ENCODE measurements around the gene VSTM1. TPM values are rescaled to one million over a fixed set of nuclear protein-coding genes. Genes with fewer than 3 reads are reported as not detected.

VSTM1 gene
- total and polyA plus RNA-seq, 2 of the 4 experiments (the other 2 are of a cell fraction) = not detected

DNA sequence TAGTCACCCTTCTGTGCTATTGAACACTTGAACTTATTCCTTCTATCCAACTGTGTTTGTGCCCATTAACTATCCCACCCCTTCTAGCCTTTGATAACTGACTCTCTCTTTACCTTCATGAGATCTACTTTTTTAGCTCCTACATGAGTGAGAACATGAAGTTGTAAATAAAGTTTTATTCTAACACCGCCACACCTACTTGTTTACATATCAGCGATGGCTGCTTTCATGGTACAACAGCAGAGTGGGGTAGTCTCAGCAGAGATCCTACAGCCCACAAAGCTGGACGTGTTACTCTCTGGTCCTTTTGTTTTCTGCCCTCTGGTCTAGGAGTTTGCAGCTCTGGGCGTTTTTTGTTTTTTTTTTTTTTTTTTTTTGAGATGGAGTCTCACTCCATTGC is 23.7 kb downstream of the VSTM1 start:
- no peak overlapping the region for H3K4me3 ChIP-seq (ENCODE audit: insufficient read depth, low read depth, low read length)
- no peak overlapping the region for H3K9ac ChIP-seq (ENCODE audit: low read depth, low read length)
- no peak overlapping the region for H3K23ac ChIP-seq (ENCODE audit: low read depth, low read length)
- BruUV-seq (replicated peaks) = no TSS peak
- no peak overlapping the region for H3K14ac ChIP-seq (replicated peaks; ENCODE audit: low read depth, low read length)
- H2AFZ ChIP-seq (replicated peaks; ENCODE audit: low read length, poor library complexity) = no peak overlapping the region
- H4K8ac ChIP-seq (ENCODE audit: low read depth in 2 of 2, low read length in 2 of 2) = no peak overlapping the region
- no peak overlapping the region for H2BK15ac ChIP-seq (ENCODE audit: low read depth, low read length)
- no peak overlapping the region for H4K5ac ChIP-seq (ENCODE audit: low read depth, low read length)
- H2BK20ac ChIP-seq (ENCODE audit: low read depth, low read length) = no peak overlapping the region
- no peaks in the 10 kb centered on the region for H4K20me1 ChIP-seq (ENCODE audit: insufficient read depth, low read length)
- no peaks in the 10 kb centered on the region for H3K36me3 ChIP-seq (ENCODE audit: control insufficient read depth, insufficient read depth, low read length)
- intact Hi-C loops (cut with micrococcal nuclease) = no loop called here
- no peak overlapping the region for H2BK5ac ChIP-seq (ENCODE audit: low read depth, low read length, poor library complexity, severe bottlenecking)
- no peak overlapping the region for H2AK5ac ChIP-seq (ENCODE audit: low read depth, low read length)
- H3K9me1 ChIP-seq (ENCODE audit: insufficient read depth, low read length) = no peaks in the 10 kb centered on the region
- no peaks in the 10 kb centered on the region for H3K27me3 ChIP-seq (ENCODE audit: control insufficient read depth, insufficient read depth, low read length)
- no peak overlapping the region for H3K56ac ChIP-seq (ENCODE audit: extremely low read depth, insufficient read depth, low read length)
- no peak overlapping the region for H3K18ac ChIP-seq (ENCODE audit: low read depth, low read length)
- H2BK120ac ChIP-seq (ENCODE audit: low read depth, low read length) = no peak overlapping the region
- H3K4me2 ChIP-seq (ENCODE audit: low read depth, low read length) = no peak overlapping the region
- no peaks in the 10 kb centered on the region for H3K4me1 ChIP-seq (ENCODE audit: control insufficient read depth, insufficient read depth, low read length)
- TF ChIP-seq POLR2A (IDR thresholded peaks at IDR 0.05; ENCODE audit: low read depth, low read length) (no peak), MAZ (IDR thresholded peaks at IDR 0.05; ENCODE audit: borderline replicate concordance, low read depth, low read length) (no peak), FOS (IDR thresholded peaks at IDR 0.05; ENCODE audit: low read depth, low read length) (no peak), RCOR1 (IDR thresholded peaks at IDR 0.05; ENCODE audit: insufficient replicate concordance, low read length) (no peak), ELK1 (IDR thresholded peaks at IDR 0.05; ENCODE audit: borderline replicate concordance, low read depth, low read length) (no peak), BHLHE40 (IDR thresholded peaks at IDR 0.05; ENCODE audit: low read depth, low read length) (no peak), CEBPB (IDR thresholded peaks at IDR 0.05; ENCODE audit: low read depth, low read length) (no peak), MXI1 (IDR thresholded peaks at IDR 0.05; ENCODE audit: borderline replicate concordance, low read depth, low read length) (no peak), MAFK (IDR thresholded peaks at IDR 0.05; ENCODE audit: low read depth, low read length) (no peak), SMC3 (IDR thresholded peaks at IDR 0.05; ENCODE audit: low read depth, low read length) (no peak), RFX5 (IDR thresholded peaks at IDR 0.05; ENCODE audit: low read depth, low read length) (no peak), NFE2L2 (IDR thresholded peaks at IDR 0.05; ENCODE audit: low read depth, low read length) (no peak), CHD1 (IDR thresholded peaks at IDR 0.05; ENCODE audit: low read depth, low read length) (no peak), RAD21 (IDR thresholded peaks at IDR 0.05; ENCODE audit: low read length) (no peak)
- TF ChIP-seq, protein P1, sequence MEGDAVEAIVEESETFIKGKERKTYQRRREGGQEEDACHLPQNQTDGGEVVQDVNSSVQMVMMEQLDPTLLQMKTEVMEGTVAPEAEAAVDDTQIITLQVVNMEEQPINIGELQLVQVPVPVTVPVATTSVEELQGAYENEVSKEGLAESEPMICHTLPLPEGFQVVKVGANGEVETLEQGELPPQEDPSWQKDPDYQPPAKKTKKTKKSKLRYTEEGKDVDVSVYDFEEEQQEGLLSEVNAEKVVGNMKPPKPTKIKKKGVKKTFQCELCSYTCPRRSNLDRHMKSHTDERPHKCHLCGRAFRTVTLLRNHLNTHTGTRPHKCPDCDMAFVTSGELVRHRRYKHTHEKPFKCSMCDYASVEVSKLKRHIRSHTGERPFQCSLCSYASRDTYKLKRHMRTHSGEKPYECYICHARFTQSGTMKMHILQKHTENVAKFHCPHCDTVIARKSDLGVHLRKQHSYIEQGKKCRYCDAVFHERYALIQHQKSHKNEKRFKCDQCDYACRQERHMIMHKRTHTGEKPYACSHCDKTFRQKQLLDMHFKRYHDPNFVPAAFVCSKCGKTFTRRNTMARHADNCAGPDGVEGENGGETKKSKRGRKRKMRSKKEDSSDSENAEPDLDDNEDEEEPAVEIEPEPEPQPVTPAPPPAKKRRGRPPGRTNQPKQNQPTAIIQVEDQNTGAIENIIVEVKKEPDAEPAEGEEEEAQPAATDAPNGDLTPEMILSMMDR (conservative IDR thresholded peaks at IDR 0.05; ENCODE audit: low read depth, low read length) = no peak
- TF ChIP-seq, protein P2, sequence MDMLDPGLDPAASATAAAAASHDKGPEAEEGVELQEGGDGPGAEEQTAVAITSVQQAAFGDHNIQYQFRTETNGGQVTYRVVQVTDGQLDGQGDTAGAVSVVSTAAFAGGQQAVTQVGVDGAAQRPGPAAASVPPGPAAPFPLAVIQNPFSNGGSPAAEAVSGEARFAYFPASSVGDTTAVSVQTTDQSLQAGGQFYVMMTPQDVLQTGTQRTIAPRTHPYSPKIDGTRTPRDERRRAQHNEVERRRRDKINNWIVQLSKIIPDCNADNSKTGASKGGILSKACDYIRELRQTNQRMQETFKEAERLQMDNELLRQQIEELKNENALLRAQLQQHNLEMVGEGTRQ (IDR thresholded peaks at IDR 0.05; ENCODE audit: low read depth, low read length) = no peak
- no peak overlapping the region for H3K27ac ChIP-seq (ENCODE audit: insufficient read depth, low read length)
- DNase-seq (no peak), ATAC-seq (ENCODE audit: low read depth) (no peak)
- H3K4ac ChIP-seq (ENCODE audit: low read depth, low read length) = no peak overlapping the region
- no peaks in the 10 kb centered on the region for H3K9me3 ChIP-seq (ENCODE audit: control insufficient read depth, insufficient read depth, low read length)
- no peaks in the 10 kb centered on the region for H3K79me1 ChIP-seq (ENCODE audit: low read depth in 1 of 2, low read length in 2 of 2)
- no peak overlapping the region for H2AK9ac ChIP-seq (replicated peaks; ENCODE audit: low read depth, low read length, poor library complexity)
- ChIA-PET CTCF (no interaction called here), POLR2A (ENCODE audit: unreplicated experiment) (no interaction called here)
- dilution Hi-C loops (cut with HindIII; ENCODE audit: low sequenced_read_pairs, unreplicated experiment) = no loop called here
- WGBS, 2 experiments (ENCODE audit: extremely low coverage in 2 of 2, insufficient read length in 1 of 2) = no CpG with 5 or more reads among the region's 4 CpGs
- in situ Hi-C loops (cut with MboI; ENCODE audit: low sequenced_read_pairs) = no loop called here
- no peak overlapping the region for H4K91ac ChIP-seq (ENCODE audit: insufficient read depth, low read depth, low read length)
